ENCODE data around the gene LRRK1. TPM values are rescaled to one million over a fixed set of nuclear protein-coding genes. Genes with fewer than 3 reads are reported as not detected.
A peak's percentile ranks its signal among the peaks of the same experiment; 100 is the strongest.

The LRRK1 gene
- total RNA-seq, 4 donors from 2014 or later = 14.8 to 29.3 (median 19.1) TPM

DNA sequence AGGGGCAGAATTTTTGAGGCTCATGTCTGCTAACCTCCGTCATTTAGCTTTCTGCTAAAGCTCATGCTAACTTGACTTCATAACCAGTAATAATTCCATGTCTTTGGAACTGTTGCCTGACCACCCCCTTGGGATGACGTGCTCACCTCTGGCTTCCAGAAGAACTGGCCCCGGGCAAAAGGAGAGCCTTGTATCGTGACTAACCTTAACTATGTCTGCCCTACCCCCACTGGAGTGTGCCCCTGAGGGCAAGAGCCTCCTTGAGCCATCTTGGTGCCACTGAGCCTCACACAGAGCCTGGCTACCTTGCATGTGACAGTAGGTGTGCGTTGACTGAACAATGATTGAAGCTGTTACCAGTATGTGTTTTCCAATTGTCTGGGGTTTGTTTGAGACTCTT is 4.7 kb downstream of the LRRK1 start:
- intact Hi-C loops (cut with DNase I; ENCODE audit: low total_unique reads) = no loop called here
- TF ChIP-seq, protein P1, sequence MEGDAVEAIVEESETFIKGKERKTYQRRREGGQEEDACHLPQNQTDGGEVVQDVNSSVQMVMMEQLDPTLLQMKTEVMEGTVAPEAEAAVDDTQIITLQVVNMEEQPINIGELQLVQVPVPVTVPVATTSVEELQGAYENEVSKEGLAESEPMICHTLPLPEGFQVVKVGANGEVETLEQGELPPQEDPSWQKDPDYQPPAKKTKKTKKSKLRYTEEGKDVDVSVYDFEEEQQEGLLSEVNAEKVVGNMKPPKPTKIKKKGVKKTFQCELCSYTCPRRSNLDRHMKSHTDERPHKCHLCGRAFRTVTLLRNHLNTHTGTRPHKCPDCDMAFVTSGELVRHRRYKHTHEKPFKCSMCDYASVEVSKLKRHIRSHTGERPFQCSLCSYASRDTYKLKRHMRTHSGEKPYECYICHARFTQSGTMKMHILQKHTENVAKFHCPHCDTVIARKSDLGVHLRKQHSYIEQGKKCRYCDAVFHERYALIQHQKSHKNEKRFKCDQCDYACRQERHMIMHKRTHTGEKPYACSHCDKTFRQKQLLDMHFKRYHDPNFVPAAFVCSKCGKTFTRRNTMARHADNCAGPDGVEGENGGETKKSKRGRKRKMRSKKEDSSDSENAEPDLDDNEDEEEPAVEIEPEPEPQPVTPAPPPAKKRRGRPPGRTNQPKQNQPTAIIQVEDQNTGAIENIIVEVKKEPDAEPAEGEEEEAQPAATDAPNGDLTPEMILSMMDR (IDR thresholded peaks at IDR 0.05) = no peak
- TF ChIP-seq POLR2A (IDR thresholded peaks at IDR 0.05) = no peak
- WGBS, 2 donors = 84 to 85% methylated on average over 5 of the region's 5 CpGs

DNA sequence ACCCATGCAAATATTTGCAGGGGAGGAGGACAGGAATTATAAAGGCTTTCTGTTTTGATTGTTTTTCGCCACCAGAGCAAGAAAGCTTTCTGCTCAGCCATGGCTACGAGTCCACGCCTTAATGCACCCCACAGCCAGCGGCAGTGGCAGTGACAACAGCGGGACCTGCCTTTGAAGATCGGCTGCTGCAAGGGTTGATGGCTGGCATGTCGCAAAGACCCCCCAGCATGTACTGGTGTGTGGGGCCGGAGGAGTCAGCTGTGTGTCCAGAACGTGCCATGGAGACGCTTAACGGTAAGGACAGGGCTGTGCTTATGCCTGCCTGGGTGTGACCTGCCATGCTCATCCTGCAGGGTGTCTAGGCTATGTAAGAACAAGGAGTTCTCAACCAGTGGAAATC is 5.3 kb downstream of the LRRK1 start:
- intact Hi-C loops (cut with DNase I; ENCODE audit: low total_unique reads) = no loop called here
- H3K4me3 ChIP-seq (ENCODE audit: low read depth, poor library complexity, severe bottlenecking) = no peak overlapping the region
- TF ChIP-seq POLR2A (IDR thresholded peaks at IDR 0.05) = no peak
- TF ChIP-seq, protein P1 (IDR thresholded peaks at IDR 0.05) = no peak
- DNase-seq (ENCODE audit: low spot score in 2 of 2) = peak in 1 of 2 donors; percentile 64
- 95 to 96% methylated on average over 11 of the region's 11 CpGs for WGBS, 2 donors

More for the DNA sequence above, 4.7 kb downstream of the LRRK1 start:
- DNase-seq (ENCODE audit: low spot score in 2 of 2) = peak in 1 of 2 donors; percentile 39
- H3K4me3 ChIP-seq (ENCODE audit: low read depth, poor library complexity, severe bottlenecking) = no peak overlapping the region

DNA sequence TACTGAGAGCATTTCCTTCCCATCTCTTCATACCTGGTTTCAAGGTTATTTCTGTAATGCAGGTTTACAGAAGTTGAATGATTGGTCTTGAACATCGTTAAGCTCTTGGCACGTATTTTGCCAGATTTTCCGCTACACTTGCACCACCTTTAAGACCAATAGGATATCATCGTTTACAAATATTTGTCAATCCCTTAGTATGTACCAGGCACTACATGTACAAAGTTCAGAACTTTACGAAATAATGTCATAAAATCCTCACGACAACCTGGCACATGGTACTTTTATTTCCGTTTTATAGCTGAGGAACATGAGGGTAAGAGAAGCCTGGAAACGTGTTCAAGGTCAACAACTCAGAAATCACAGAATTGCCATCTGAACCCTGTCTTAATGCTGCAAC is 6.3 kb downstream of the LRRK1 start:
- 95 to 96% methylated on average over 8 of the region's 8 CpGs for WGBS, 2 donors
- TF ChIP-seq POLR2A (IDR thresholded peaks at IDR 0.05) = no peak
- intact Hi-C loops (cut with DNase I; ENCODE audit: low total_unique reads) = no loop called here
- H3K4me3 ChIP-seq (ENCODE audit: low read depth, poor library complexity, severe bottlenecking) = no peak overlapping the region
- DNase-seq (ENCODE audit: low spot score in 2 of 2) = no peak

DNA sequence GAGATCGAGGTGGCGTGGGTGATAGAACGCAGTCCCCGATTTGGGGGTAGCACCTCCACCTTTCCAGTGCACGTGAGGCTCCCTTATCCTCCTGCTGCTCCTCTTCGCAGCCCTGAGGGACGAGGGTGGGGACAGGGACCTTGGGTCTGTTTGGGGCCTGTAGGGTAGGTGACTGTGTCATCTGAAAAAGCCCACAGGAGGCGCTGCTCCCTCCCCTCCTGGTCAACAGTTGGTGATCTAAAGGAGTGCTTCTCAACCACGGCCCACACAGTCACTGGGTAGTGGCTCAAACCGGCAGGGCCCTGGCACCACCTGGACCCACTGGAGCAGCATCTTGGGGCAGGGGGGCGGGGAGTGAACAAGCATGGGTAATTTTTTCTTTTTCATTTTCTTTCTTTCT is 7.1 kb downstream of the LRRK1 start:
- TF ChIP-seq, protein P1 (IDR thresholded peaks at IDR 0.05) = no peak
- TF ChIP-seq POLR2A (IDR thresholded peaks at IDR 0.05) = no peak
- no peak overlapping the region for H3K4me3 ChIP-seq (ENCODE audit: low read depth, poor library complexity, severe bottlenecking)
- intact Hi-C loops (cut with DNase I; ENCODE audit: low total_unique reads) = no loop called here
- peak in 1 of 2 donors; percentile 75 for DNase-seq (ENCODE audit: low spot score in 2 of 2)
- WGBS, 2 donors = 93 to 96% methylated on average over 11 of the region's 11 CpGs

DNA sequence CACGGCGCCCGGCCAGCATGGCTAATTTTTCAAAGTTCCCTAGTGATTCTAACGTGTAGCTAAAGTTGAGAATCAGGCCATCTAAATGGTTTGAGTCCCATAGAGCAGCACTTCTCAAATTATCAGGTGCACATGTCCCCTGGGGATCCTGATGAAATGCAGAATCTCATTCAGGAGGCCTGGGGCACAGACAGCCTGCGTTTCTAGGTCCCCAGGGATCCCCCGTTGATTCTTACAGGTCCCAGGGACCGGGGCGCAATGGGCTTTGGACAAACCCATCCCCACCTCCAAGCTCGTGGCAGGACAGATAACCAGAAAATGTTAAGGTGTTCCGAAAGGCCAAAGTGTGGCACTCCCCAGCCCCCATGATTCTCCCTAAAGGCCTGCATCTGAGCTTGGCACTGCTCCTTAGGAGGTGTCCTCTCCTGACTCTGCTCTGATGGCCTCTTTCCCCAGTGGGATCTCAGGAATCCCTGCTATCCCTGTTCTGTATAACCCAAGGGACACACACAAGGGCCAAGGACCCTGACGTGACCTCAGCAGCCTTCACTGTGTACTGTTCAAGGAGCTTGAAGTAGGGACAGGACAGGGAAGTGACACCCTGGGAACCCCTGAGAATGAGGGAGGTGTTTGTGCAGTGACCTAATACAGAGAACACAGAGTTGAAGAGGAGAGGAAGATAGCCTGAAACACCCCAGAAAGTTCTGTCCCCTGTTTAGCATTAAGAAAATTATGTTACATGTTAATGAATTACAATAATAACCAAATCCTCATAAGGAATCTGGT is 8.0 kb downstream of the LRRK1 start:
- intact Hi-C loops (cut with DNase I; ENCODE audit: low total_unique reads) = no loop called here
- peak in 1 of 2 donors; percentile 56 for DNase-seq (ENCODE audit: low spot score in 2 of 2)

DNA sequence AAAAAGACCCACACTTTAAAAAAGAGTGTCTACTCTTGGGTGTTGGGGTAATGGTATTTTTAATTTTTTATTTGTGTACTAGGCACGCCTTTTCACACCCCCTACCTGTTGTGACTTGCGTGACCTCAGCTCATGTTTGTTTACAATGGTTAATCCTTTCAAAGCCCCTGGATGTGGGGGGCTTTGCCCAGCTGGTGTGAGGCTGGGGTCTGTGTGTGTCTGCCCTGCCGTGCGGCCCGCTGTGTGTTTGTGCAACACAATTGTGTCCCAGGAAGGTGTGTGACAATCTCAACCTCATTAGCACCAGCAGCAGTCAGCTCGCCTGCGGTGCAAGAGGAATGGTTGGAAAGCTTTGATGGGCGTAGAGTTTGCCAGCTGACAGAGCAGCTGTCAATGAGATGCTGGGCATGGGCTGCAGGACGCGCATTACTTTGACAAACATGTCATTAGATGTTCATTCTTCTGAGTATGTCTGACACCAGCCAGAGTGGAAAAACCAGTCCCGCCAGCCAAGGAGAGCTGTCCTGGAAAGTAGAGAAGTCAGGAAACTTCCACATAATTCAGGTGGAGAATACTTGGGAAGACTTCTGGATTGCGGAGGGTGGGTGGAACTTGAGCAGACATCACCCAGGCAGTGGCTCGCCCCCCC is 9.6 kb downstream of the LRRK1 start:
- DNase-seq (ENCODE audit: low spot score in 2 of 2) = peak; percentile 35 to 83
- WGBS, 2 donors = 59 to 61% methylated on average over 13 of the region's 13 CpGs
- no peak for TF ChIP-seq POLR2A (IDR thresholded peaks at IDR 0.05)
- TF ChIP-seq, protein P1 (IDR thresholded peaks at IDR 0.05) = no peak
- H3K4me3 ChIP-seq (ENCODE audit: low read depth, poor library complexity, severe bottlenecking) = no peak overlapping the region
- intact Hi-C loops (cut with DNase I; ENCODE audit: low total_unique reads) = no loop called here

More for the DNA sequence above, 8.0 kb downstream of the LRRK1 start:
- no peak overlapping the region for H3K4me3 ChIP-seq (ENCODE audit: low read depth, poor library complexity, severe bottlenecking)
- TF ChIP-seq, protein P1 (IDR thresholded peaks at IDR 0.05) = no peak
- TF ChIP-seq POLR2A (IDR thresholded peaks at IDR 0.05) = no peak
- WGBS, 2 donors = 86 to 89% methylated on average over 11 of the region's 11 CpGs
